Loucy (cell line): ENCODE measurements around the gene PARN.
"Not testable (repeated sequence)": the region's sequence is repeated elsewhere in the genome, so short reads cannot be mapped to it uniquely, and the experiment has no call there.

Source experiments
- H2AFZ ChIP-seq: fragments of 200-600 bp; sonication (generic); 2 replicates; pipeline ENCODE4 v1.6.0; 2016; ENCODE audit warnings: antibody characterized with exemption, mild to moderate bottlenecking, low read length, moderate library complexity
- H3F3A ChIP-seq: fragments of 200-600 bp; 2 replicates; pipeline ENCODE4 v1.6.0; 2016; ENCODE audit warnings: antibody characterized with exemption, low read depth, mild to moderate bottlenecking
- H3K27me3 ChIP-seq: fragments of 200-600 bp; sonication (generic); 2 replicates; pipeline ENCODE4 v1.6.1; 2014; ENCODE audit warnings: low read length, mild to moderate bottlenecking; ENCODE audit not compliant: insufficient read depth, poor library complexity, severe bottlenecking
- H3K36me3 ChIP-seq: fragments of 200-600 bp; sonication (generic); 2 replicates; pipeline ENCODE4 v1.6.1; 2016; ENCODE audit warnings: low read length; ENCODE audit not compliant: insufficient read depth
- H3K4me1 ChIP-seq: fragments of 200-600 bp; sonication (generic); 2 replicates; pipeline ENCODE4 v1.5.1; 2014; ENCODE audit warnings: low read length, mild to moderate bottlenecking; ENCODE audit not compliant: insufficient read depth, poor library complexity, severe bottlenecking
- H3K4me2 ChIP-seq: fragments of 200-600 bp; sonication (generic); 2 replicates; pipeline ENCODE4 v1.6.0; 2014; ENCODE audit warnings: antibody characterized with exemption, low read length, low read depth, mild to moderate bottlenecking; ENCODE audit not compliant: poor library complexity, severe bottlenecking
- H3K4me3 ChIP-seq: fragments of 200-600 bp; sonication (generic); 2 replicates; pipeline ENCODE4 v1.5.1; 2014; ENCODE audit warnings: low read length, mild to moderate bottlenecking, mixed read lengths; ENCODE audit not compliant: poor library complexity, severe bottlenecking
- H3K79me2 ChIP-seq: fragments of 200-600 bp; sonication (generic); 2 replicates; pipeline ENCODE4 v1.6.1; 2014; ENCODE audit warnings: low read length; ENCODE audit not compliant: insufficient read depth
- H3K9ac ChIP-seq: fragments of 200-600 bp; sonication (generic); 2 replicates; pipeline ENCODE4 v1.6.0; 2014; ENCODE audit warnings: mild to moderate bottlenecking, low read depth, low read length, moderate library complexity; ENCODE audit not compliant: poor library complexity, severe bottlenecking
- H3K9me2 ChIP-seq: fragments of 200-600 bp; sonication (generic); replicated peaks from 2 replicates; pipeline ENCODE4 v1.6.1; 2016; ENCODE audit warnings: low read depth, low read length, mixed read lengths
- H3K9me3 ChIP-seq: fragments of 200-600 bp; sonication (generic); 2 replicates; pipeline ENCODE4 v1.6.1; 2014; ENCODE audit warnings: mild to moderate bottlenecking, antibody characterized with exemption, low read length, low read depth; ENCODE audit not compliant: insufficient read depth
- H4K20me1 ChIP-seq: fragments of 200-600 bp; sonication (generic); 2 replicates; pipeline ENCODE4 v1.6.0; 2014; ENCODE audit warnings: antibody characterized with exemption, low read length, mild to moderate bottlenecking; ENCODE audit not compliant: insufficient read depth, poor library complexity, severe bottlenecking
- CTCF ChIP-seq: fragments of 200-600 bp; sonication (generic); conservative IDR thresholded peaks from 2 replicates; pipeline ENCODE4 v1.5.1; 2014; ENCODE audit warnings: mild to moderate bottlenecking, antibody characterized with exemption, low read length
- EZH2phosphoT487 ChIP-seq: fragments of 200-600 bp; IDR thresholded peaks from 2 replicates; pipeline ENCODE4 v1.6.1; 2018; ENCODE audit warnings: antibody characterized with exemption, mild to moderate bottlenecking, moderate library complexity, borderline replicate concordance

The PARN gene

GRCh38 chr16:14549789-14550153 is 80.3 kb downstream of the PARN start:
- Histone ChIP-seq H3K4me1 (peaks cover 3% of the 10 kb centered on the region), H3K27me3 (no peaks in the 10 kb centered on the region), H3K79me2 (no peaks in the 10 kb centered on the region), H2AFZ (no peak overlapping the region), H3K9me2 (no peaks in the 10 kb centered on the region), H3K4me3 (no peak overlapping the region), H3K36me3 (peaks cover 19% of the 10 kb centered on the region; the same call in 1 of the 2 replicates), H3K9ac (no peak overlapping the region), H4K20me1 (no peaks in the 10 kb centered on the region), H3K4me2 (no peak overlapping the region), H3F3A (no peaks in the 10 kb centered on the region), H3K9me3 (no peaks in the 10 kb centered on the region)
- TF ChIP-seq EZH2phosphoT487, result no peak
- no peak for TF ChIP-seq CTCF

- Histone ChIP-seq H3F3A (no peaks in the 10 kb centered on the region), H3K4me1 (peaks cover 3% of the 10 kb centered on the region), H4K20me1 (no peaks in the 10 kb centered on the region), H3K27me3 (no peaks in the 10 kb centered on the region), H3K9me2 (no peaks in the 10 kb centered on the region), H3K4me3 (no peak overlapping the region), H3K79me2 (no peaks in the 10 kb centered on the region), H3K36me3 (peaks cover 19% of the 10 kb centered on the region; the same call in 1 of the 2 replicates), H2AFZ (no peak overlapping the region), H3K4me2 (no peak overlapping the region), H3K9me3 (no peaks in the 10 kb centered on the region), H3K9ac (no peak overlapping the region)
- TF ChIP-seq EZH2phosphoT487 (no peak), CTCF (no peak)
Observed at GRCh38 chr16:14548933-14549788, 80.9 kb downstream of the PARN start.

DNA sequence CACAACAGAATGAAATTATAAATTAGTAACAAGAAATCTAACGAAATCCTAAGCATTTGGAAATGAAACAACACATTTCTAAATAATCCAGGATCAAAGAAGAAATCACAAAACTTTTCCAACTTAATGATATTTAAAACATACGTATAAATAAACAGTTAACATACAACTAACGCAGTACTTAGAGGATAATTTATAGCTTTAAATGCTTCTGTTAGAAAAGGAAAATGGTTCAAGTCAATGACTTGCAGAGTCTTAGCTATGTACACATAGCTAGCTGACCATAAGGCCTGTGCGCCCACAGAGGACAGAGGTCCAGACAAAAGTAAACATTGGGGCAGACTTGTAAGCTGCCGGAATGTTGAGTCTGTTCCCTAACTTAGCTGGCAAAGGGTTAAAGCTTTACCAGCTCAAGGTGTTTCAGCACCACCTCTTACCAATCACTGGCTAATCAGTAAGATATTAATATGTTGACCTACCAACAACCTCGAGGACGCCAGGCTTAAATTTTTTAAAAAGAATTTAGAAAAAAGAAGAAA is 84.6 kb downstream of the PARN start:
- Histone ChIP-seq H2AFZ (no peak overlapping the region), H3K4me3 (no peak overlapping the region), H3K9me2 (no peaks in the 10 kb centered on the region), H3K4me1 (peaks cover 3% of the 10 kb centered on the region), H3K36me3 (0 out of 2 replicates have a peak, but pooled peaks cover 9% of the 10 kb centered on the region), H3K9ac (no peak overlapping the region), H3K9me3 (no peaks in the 10 kb centered on the region), H4K20me1 (no peaks in the 10 kb centered on the region), H3K79me2 (no peaks in the 10 kb centered on the region), H3K4me2 (no peak overlapping the region), H3F3A (no peaks in the 10 kb centered on the region), H3K27me3 (no peaks in the 10 kb centered on the region)
- TF ChIP-seq EZH2phosphoT487 (no peak), CTCF (no peak)

DNA sequence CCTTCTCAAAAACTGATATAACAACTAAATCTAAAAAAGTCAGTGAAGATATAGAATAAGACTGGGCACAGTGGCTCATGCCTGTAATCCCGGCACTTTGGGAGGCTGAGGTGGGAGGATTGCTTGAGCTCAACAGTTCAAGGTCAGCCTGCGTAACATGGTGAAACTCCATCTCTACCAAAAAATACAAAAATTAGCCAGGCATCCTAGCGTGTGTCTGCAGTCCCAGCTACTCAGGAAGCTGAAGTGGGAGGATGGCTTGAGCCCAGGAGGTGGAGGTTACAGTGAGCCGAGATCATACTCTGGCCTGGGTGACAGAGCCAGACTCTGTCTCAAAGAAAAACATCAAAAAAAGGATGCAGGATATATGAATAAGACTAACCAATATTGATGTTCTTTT is 85.2 kb downstream of the PARN start:
- H3K36me3 ChIP-seq, H4K20me1 ChIP-seq, H3K27me3 ChIP-seq, H3K4me1 ChIP-seq, H3K9ac ChIP-seq, H3K4me2 ChIP-seq, H3K4me3 ChIP-seq, H3K79me2 ChIP-seq, H3K9me2 ChIP-seq, H3K9me3 ChIP-seq, H3F3A ChIP-seq, H2AFZ ChIP-seq: not testable (repeated sequence)
